HEK293T (cell line): ENCODE measurements around the gene CFAP410.
A peak's percentile ranks its signal among the peaks of the same experiment; 100 is the strongest.
"Not testable (repeated sequence)": the region's sequence is repeated elsewhere in the genome, so short reads cannot be mapped to it uniquely, and the experiment has no call there.

Experiments used
- CTCF ChIA-PET: fragments of 350-600 bp; formaldehyde crosslinking; extraction: SDS; loops from one replicate; lab custom pipeline; 2021; ENCODE audit warnings: antibody characterized with exemption, inconsistent platforms; lab: Yijun Ruan, JAX
- POLR2A ChIA-PET: fragments of 350-600 bp; formaldehyde crosslinking; extraction: SDS; loops from one replicate; lab custom pipeline; 2020; ENCODE audit warnings: antibody characterized with exemption, inconsistent platforms; lab: Yijun Ruan, JAX
- DNase-seq: peaks from one replicate; pipeline ENCODE4 v3.0.0; 2012; ENCODE audit warnings: mixed read lengths; ENCODE audit errors: extremely low spot score
- ARNT ChIP-seq: fragments of 450-650 bp; IDR thresholded peaks from 2 replicates; pipeline ENCODE4 v1.6.1; 2017; ENCODE audit warnings: mild to moderate bottlenecking
- BHLHE40 ChIP-seq: fragments of 450-650 bp; IDR thresholded peaks from 2 replicates; pipeline ENCODE4 v1.6.1; 2016; ENCODE audit warnings: mild to moderate bottlenecking, moderate library complexity, borderline replicate concordance
- CTBP1 ChIP-seq: fragments of 450-650 bp; IDR thresholded peaks from 2 replicates; pipeline ENCODE4 v1.6.1; 2016; ENCODE audit warnings: borderline replicate concordance
- ELF4 ChIP-seq: fragments of 450-650 bp; IDR thresholded peaks from 2 replicates; pipeline ENCODE4 v1.6.1; 2017; ENCODE audit warnings: antibody characterized with exemption
- FOXA1 ChIP-seq: fragments of 450-650 bp; IDR thresholded peaks from 2 replicates; pipeline ENCODE4 v1.6.1; 2016; ENCODE audit warnings: mild to moderate bottlenecking
- FOXK2 ChIP-seq: fragments of 450-650 bp; IDR thresholded peaks from 2 replicates; pipeline ENCODE4 v1.6.1; 2016; ENCODE audit warnings: mild to moderate bottlenecking
- FOXM1 ChIP-seq: fragments of 450-650 bp; IDR thresholded peaks from 2 replicates; pipeline ENCODE4 v1.6.1; 2017; ENCODE audit warnings: mild to moderate bottlenecking, borderline replicate concordance
- HDGF ChIP-seq: fragments of 450-650 bp; IDR thresholded peaks from 2 replicates; pipeline ENCODE4 v1.6.1; 2017; ENCODE audit warnings: antibody characterized with exemption, borderline replicate concordance
- L3MBTL2 ChIP-seq: fragments of 450-650 bp; conservative IDR thresholded peaks from 2 replicates; pipeline ENCODE4 v1.6.1; 2016; ENCODE audit warnings: mild to moderate bottlenecking
- LEF1 ChIP-seq: fragments of 450-650 bp; IDR thresholded peaks from 2 replicates; pipeline ENCODE4 v1.6.1; 2017; ENCODE audit warnings: mild to moderate bottlenecking, borderline replicate concordance
- NFRKB ChIP-seq: fragments of 450-650 bp; IDR thresholded peaks from 2 replicates; pipeline ENCODE4 v1.6.1; 2016; ENCODE audit warnings: mild to moderate bottlenecking, moderate library complexity
- SP1 ChIP-seq: fragments of 450-650 bp; IDR thresholded peaks from 2 replicates; pipeline ENCODE4 v1.6.1; 2017
- SUZ12 ChIP-seq: fragments of 450-650 bp; IDR thresholded peaks from 2 replicates; pipeline ENCODE4 v1.6.1; 2016; ENCODE audit warnings: mild to moderate bottlenecking
- ZNF384 ChIP-seq: fragments of 450-650 bp; IDR thresholded peaks from 2 replicates; pipeline ENCODE4 v1.6.1; 2016
- TF ChIP-seq, protein P1 (sequence below): fragments of 450-650 bp; IDR thresholded peaks from 2 replicates; pipeline ENCODE4 v1.6.1; 2016

The CFAP410 gene

DNA sequence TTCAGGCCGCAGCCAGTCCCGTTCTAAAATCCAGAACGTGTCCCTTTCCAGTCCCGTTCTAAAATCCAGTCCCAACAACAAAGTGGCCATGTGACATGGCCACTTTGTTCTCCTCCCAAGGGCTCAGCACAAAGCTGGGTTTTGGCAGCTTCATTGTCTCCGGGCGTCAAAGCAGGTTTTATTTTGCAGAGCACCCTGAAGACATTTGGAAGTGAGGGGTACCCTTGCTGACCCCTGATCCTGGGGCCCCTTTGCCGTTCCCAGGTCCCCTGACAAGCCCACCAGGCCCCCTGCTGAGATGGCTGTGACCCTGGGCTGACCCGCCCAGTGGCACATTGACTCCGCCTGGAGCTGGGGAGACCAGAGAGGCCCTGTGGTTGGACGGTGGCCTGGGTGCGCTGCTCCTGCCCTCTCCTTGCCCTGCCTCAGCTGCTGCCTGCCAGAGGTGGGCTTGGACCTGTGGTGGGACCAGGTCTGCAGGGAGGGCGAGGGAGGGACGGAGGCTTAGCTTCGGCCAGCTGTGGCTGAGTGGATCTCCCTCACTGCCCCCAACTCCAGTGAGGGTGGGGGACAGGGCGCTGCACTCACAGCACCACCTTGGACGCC is 35.1 kb downstream of the CFAP410 start:
- TF ChIP-seq LEF1 (no peak), ELF4 (no peak), FOXK2 (no peak), BHLHE40 (no peak), FOXA1 (no peak), ARNT (no peak)
- TF ChIP-seq, protein P1, sequence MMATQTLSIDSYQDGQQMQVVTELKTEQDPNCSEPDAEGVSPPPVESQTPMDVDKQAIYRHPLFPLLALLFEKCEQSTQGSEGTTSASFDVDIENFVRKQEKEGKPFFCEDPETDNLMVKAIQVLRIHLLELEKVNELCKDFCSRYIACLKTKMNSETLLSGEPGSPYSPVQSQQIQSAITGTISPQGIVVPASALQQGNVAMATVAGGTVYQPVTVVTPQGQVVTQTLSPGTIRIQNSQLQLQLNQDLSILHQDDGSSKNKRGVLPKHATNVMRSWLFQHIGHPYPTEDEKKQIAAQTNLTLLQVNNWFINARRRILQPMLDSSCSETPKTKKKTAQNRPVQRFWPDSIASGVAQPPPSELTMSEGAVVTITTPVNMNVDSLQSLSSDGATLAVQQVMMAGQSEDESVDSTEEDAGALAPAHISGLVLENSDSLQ = no peak
- DNase-seq = no peak
- POLR2A ChIA-PET = interaction anchor here (1.4 kb wide), 1 partner anchor 576 kb away, joined by 3 read pairs; no protein-coding TSS in a partner anchor
- CTCF ChIA-PET = interaction anchor here (0.7 kb wide), 2 partner anchors 16 to 30 kb away, joined by 3 read pairs; no protein-coding TSS in a partner anchor

DNA sequence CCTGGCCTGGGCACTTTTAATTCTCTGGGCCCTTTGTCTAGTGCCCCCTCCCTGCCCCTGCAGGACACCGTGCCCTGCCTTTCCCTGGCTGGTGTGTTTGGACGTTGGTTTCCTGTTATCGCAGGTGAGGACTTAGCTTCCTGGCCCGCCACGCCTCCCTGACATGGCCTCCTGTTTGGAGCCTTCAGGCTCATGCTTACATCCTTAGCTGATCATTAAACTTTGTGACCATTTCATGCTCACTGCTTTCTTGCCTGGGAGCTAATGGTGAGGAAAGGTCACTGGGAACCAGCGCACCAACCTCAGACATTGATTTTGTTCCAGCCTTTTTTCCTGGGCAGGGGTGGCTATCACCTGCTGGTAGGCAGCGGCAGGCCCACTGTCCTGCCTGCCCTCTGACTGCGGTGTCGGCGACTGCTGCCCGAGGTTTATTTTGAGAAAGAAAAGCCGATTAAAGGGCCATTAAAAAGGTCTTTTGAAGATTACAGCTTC is 35.7 kb downstream of the CFAP410 start:
- TF ChIP-seq L3MBTL2 = no peak
- TF ChIP-seq, protein P1 = no peak
- TF ChIP-seq FOXM1 = no peak
- no peak for TF ChIP-seq HDGF
- TF ChIP-seq CTBP1 = no peak
- TF ChIP-seq LEF1 = no peak
- no peak for TF ChIP-seq ZNF384
- no peak for TF ChIP-seq NFRKB
- no peak for TF ChIP-seq SP1
- no peak for TF ChIP-seq FOXA1
- TF ChIP-seq ELF4 = no peak
- no peak for TF ChIP-seq SUZ12
- TF ChIP-seq BHLHE40 = no peak
- TF ChIP-seq FOXK2 = no peak
- TF ChIP-seq ARNT = no peak
- ChIA-PET POLR2A (interaction anchor here (1.4 kb wide), 1 partner anchor 575 kb away, joined by 3 read pairs; no protein-coding TSS in a partner anchor), CTCF (interaction anchor here (0.7 kb wide), 2 partner anchors 17 to 29 kb away, joined by 3 read pairs; no protein-coding TSS in a partner anchor)
- no peak for DNase-seq

DNA sequence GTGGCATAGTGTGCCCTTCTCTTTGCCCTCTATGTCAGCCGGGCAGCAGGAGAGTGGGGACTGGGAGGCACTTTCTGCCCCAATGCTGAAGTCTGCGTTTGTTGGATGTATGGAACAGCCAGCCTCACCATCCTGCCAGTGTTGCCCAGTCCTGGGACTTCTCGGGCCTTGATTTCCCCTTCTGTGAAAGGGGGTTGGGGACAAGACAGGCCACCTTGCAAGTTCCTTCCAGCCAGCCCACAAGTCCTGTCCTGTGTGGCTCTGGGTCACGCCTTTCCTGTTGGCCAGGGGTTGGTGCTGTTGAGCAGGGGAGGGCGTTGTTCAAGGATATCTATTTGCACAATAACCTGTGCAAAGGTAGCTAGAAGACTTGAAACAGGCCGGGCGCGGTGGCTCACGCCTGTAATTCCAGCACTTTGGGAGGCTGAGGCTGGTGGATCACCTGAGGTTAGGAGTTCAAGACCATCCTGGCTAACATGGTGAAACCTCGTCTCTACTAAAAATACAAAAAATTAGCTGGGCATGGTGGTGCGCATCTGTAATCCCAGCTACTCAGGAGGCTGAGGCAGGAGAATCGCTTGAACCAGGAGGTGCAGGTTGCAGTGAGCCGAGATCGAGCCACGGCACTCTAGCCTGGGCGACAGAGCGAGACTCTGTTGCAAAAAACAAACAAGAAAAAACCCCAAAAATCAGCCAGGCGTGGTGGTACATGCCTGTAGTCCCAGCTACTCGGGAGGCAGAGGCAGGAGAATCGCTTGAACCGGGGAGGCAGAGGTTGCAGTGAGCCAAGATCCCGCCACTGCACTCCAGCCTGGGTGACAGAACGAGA is 36.4 kb downstream of the CFAP410 start:
- CTCF ChIA-PET = not testable (repeated sequence)
- POLR2A ChIA-PET = interaction anchor here (1.4 kb wide), 1 partner anchor 574 kb away, joined by 3 read pairs; no protein-coding TSS in a partner anchor

DNA sequence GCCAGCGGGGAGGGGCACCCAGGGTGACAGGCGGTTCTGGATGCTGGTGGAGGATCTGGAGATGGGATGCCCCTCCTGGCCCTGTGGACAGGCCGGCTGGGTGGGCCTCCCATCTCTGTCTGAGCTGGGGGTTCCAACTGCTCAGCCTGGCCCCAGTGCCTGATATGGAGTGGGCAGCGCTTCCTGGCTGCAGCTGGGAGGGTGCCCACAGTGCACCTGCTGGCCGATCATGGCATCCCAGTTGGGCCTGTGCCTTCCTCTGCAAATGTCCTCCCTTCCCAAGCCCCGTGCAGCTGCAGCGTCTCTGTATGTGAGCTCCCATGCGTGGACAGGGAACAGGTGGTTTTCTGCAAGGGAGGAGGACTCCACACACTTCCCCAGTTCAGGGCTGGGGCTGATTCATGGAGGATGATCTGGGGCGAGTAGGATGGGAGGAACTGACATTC is 37.2 kb downstream of the CFAP410 start:
- ChIA-PET POLR2A (no interaction called here), CTCF (no interaction called here)
- TF ChIP-seq SUZ12 = no peak
- no peak for TF ChIP-seq NFRKB
- TF ChIP-seq FOXA1 = no peak
- no peak for DNase-seq

More for the DNA sequence above, 36.4 kb downstream of the CFAP410 start:
- DNase-seq = not testable (repeated sequence)

DNA sequence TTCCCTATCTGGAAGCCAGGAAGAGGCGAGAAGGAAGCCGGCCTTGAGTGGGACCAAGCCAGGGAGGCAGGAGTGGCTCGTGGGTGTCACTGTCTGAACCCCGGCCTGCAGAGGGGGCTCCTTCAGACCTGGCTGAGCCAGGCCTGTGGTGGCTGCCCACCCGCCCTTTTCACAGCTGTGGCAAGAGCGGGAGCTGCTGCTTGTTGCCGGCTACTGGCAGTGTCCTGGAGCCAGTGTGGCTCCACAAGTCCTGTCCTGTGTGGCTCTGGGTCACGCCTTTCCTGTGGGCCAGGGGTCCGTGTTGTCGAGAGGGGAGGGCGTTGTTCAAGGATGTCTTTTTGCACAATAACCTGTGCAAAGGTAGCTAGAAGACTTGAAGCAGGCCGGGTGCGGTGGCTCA is 38.0 kb downstream of the CFAP410 start:
- DNase-seq = no peak
- ChIA-PET CTCF (no interaction called here), POLR2A (interaction anchor here (1.6 kb wide), 1 partner anchor 14 kb away, joined by 3 read pairs; no protein-coding TSS in a partner anchor)
- TF ChIP-seq CTBP1 (no peak), FOXM1 (no peak)

DNA sequence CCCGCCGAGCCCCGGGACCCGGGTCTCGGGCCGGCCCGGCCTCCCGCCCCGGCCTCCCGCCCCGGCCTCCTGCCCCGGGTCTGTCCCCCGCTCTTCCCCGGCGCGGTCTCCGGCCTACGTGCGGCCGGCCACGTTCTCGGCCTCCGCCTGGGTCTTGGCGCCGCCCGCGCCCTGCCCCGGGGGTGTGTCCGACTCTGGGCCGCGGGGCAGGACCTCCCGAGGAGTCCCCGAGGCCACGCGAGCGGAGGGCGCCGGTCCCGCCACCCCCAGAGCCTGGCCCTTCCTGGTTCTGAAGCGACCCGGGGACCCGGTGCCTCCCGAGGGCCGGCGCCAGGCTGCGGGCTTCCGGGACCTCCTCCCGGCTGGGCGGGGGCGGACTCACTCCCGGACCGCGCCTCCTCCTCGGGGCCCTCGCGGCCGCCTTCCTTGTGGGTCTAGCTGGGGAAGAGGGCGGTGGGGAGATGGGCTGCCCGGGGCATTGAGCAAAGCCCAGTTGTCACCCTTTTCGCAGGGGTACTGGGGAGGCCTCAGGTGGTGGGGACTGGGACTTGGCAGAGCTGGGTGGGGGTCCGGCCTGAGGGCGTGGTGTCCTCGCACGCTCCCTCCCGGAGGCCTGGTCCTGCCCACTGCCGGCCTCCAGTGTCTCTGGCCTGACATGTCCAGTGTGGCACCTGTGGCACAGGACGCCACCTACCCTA is 38.8 kb downstream of the CFAP410 start:
- TF ChIP-seq HDGF (0 out of 2 replicates have a peak, but pooled peaks have one; percentile 17), LEF1 (no peak)
- DNase-seq = peak; percentile 73
- ChIA-PET CTCF (no interaction called here), POLR2A (interaction anchor here (1.0 to 1.6 kb wide), 2 partner anchors 14 to 38 kb away, joined by 3 read pairs; partner anchors contain the start of gene CFAP410)
